ENCODE results near the gene POLD1.
"Not testable (repeated sequence)": the region's sequence is repeated elsewhere in the genome, so short reads cannot be mapped to it uniquely, and the experiment has no call there.

POLD1 gene

GRCh38 chr19:50383001-50383851 is 921 bp upstream of the POLD1 start:
- POLR2A ChIA-PET, result interaction anchor here (1.2 to 1.4 kb wide), 2 partner anchors 26 to 317 kb away, joined by 3 to 4 read pairs; no protein-coding TSS in a partner anchor
- no peak for DNase-seq (ENCODE audit: low read depth, low spot score)

GRCh38 chr19:50384685-50385535 is 763 bp downstream of the POLD1 start:
- POLR2A ChIA-PET, result interaction anchor here (0.6 to 1.4 kb wide), 5 partner anchors 10 to 316 kb away, joined by 3 to 7 read pairs (median 4); no protein-coding TSS in a partner anchor

More at GRCh38 chr19:50383001-50383851, 921 bp upstream of the POLD1 start:
- H3K4me3 ChIP-seq (ENCODE audit: low read depth, low read length), result peak overlapping the region; percentile 77
- CTCF ChIA-PET, result interaction anchor here (0.6 to 1.3 kb wide), 4 partner anchors 15 to 78 kb away, joined by 3 to 5 read pairs (median 4); no protein-coding TSS in a partner anchor
- no peak for TF ChIP-seq CTCF (IDR thresholded peaks at IDR 0.05; ENCODE audit: insufficient read depth, low read length, missing control alignments)

GRCh38 chr19:50387176-50387867 is 3.2 kb downstream of the POLD1 start:
- no peak for TF ChIP-seq CTCF (IDR thresholded peaks at IDR 0.05; ENCODE audit: insufficient read depth, low read length, missing control alignments)
- CTCF ChIA-PET, result interaction anchor here (1.5 to 1.9 kb wide), 3 partner anchors 28 to 73 kb away, joined by 4 to 6 read pairs (median 5); no protein-coding TSS in a partner anchor
- DNase-seq (ENCODE audit: low read depth, low spot score), result no peak
- POLR2A ChIA-PET, result no interaction called here
- no peak overlapping the region for H3K4me3 ChIP-seq (ENCODE audit: low read depth, low read length)

More at GRCh38 chr19:50384685-50385535, 763 bp downstream of the POLD1 start:
- CTCF ChIA-PET, result interaction anchor here (1.0 to 1.3 kb wide), 4 partner anchors 16 to 76 kb away, joined by 3 read pairs; no protein-coding TSS in a partner anchor
- H3K4me3 ChIP-seq (ENCODE audit: low read depth, low read length), result peak overlapping the region; percentile 77
- DNase-seq (ENCODE audit: low read depth, low spot score), result no peak
- no peak for TF ChIP-seq CTCF (IDR thresholded peaks at IDR 0.05; ENCODE audit: insufficient read depth, low read length, missing control alignments)

- no peak overlapping the region for H3K4me3 ChIP-seq (ENCODE audit: low read depth, low read length)
- DNase-seq (ENCODE audit: low read depth, low spot score), result no peak
- ChIA-PET POLR2A (no interaction called here), CTCF (interaction anchor here (1.3 kb wide), 1 partner anchor 73 kb away, joined by 3 read pairs; no protein-coding TSS in a partner anchor)
- no peak for TF ChIP-seq CTCF (IDR thresholded peaks at IDR 0.05; ENCODE audit: insufficient read depth, low read length, missing control alignments)
Observed at GRCh38 chr19:50387868-50388245, 3.7 kb downstream of the POLD1 start.

- CTCF ChIA-PET; H3K4me3 ChIP-seq (ENCODE audit: low read depth, low read length); POLR2A ChIA-PET; DNase-seq (ENCODE audit: low read depth, low spot score): not testable (repeated sequence)
Observed at GRCh38 chr19:50390295-50390694, 6.1 kb downstream of the POLD1 start.

- DNase-seq (ENCODE audit: low read depth, low spot score); H3K4me3 ChIP-seq (ENCODE audit: low read depth, low read length); POLR2A ChIA-PET; CTCF ChIA-PET: not testable (repeated sequence)
Observed at GRCh38 chr19:50390952-50391351, 6.8 kb downstream of the POLD1 start.

Measured in AG04449 (cell line).